Kidney tubule cell (primary cell): ENCODE results near the gene VWA5A.
A peak's percentile ranks its signal among the peaks of the same experiment; 100 is the strongest.
"Not testable (repeated sequence)": the region's sequence is repeated elsewhere in the genome, so short reads cannot be mapped to it uniquely, and the experiment has no call there.

Source experiments
- DNase-seq: peaks from one replicate; pipeline ENCODE4 v3.0.0-alpha.2; 2018; ENCODE audit warnings: low spot score

VWA5A gene

DNA sequence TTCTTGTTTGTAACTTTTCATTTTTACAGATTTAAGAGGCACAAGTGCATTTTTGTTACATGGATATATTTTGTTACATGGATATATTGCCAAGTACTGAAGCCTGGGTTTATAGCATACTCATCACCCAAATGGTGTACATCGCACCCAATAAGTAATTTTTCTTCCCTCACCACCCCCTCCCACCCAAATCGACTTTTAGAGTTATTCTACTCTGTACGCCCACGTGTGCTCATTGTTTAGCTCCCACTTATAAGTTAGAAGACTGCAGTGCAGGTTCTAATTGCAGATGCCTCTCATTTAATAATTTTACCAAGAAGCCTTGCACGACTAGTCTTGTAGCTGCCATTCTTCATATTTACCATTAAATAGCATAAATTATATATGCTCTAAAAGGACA, 20.5 kb upstream of the VWA5A start:
- DNase-seq: no peak

DNA sequence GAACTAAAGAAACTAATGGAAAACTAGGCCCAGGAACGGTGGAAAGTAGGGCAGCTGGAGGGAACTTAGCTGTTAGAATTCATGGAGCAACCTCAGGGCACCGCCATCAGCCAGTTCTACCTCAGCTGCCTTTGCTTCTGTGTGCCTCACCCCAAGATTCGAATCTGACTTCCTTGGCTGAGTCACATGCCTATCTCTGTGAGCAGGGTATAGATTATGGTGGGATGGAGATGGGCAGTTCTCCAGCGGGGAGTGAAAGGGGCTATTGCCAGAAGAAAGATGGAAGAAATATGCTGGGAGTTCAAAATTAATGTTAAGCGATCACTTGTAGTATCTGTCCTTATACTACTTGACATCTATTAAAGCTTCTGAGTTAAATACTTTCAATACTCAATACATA, 18.9 kb upstream of the VWA5A start:
- DNase-seq: no peak

DNA sequence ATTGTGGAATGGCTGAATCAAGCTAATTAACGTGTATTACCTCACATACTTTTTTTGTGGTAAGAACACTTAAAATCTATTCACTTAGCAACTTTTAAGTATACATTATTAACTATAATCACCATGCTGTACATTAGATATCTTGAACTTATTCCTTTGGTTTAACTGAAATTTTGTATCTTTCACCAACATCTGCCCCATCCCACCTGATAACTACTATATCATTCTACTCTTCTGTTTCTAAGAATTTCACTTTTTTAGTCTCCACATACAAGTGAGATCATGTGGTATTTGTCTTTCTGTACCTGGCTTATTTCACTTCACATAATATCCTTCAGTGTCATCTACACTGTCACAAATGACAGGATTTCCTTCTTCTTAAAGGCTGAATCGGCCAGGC, 17.1 kb upstream of the VWA5A start:
- DNase-seq: no peak

DNA sequence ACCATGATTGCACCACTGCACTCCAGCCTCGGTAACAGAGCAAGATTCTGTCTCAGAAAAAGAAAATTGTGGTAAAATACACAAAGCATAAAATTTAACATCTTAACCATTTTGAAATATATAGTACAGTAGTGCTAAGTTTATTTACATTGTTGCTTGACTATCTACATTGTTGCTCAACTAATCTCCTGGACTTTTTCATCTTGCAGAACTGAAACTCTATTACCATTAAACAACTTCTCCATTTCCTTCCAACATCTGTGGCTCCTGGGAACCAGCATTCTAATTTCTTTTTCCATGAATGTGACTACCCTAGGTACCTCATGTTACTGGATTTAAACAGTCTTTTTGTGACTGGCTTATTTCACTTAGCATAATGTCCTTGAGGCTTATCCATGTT, 13.5 kb upstream of the VWA5A start:
- no peak for DNase-seq

- DNase-seq: peak; percentile 34
Observed at GRCh38 chr11:124108156-124108555, 7.1 kb upstream of the VWA5A start.

- DNase-seq: no peak
Observed at GRCh38 chr11:124109377-124109776, 5.9 kb upstream of the VWA5A start.

- DNase-seq: no peak
Observed at GRCh38 chr11:124110201-124110600, 5.0 kb upstream of the VWA5A start.

DNA sequence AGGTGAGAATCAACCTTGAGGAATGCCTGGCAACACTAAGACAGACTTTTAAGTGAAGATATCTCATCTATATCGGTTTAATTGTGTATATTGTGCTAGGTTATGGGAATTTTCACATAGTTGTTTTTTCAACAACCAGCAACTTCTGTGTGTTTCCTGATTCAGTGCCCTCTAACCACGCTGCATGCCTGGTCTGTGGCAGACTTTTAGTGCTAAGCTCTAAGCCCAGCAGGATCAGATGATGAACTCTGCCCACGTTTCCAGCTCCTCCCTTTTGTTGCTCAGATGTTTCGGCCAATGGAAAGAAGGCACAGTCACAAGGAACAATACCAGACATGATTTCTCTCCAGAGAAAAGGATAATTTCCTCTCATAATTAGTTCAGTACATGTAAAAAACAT, 1.4 kb upstream of the VWA5A start:
- peak; percentile 6 for DNase-seq

DNA sequence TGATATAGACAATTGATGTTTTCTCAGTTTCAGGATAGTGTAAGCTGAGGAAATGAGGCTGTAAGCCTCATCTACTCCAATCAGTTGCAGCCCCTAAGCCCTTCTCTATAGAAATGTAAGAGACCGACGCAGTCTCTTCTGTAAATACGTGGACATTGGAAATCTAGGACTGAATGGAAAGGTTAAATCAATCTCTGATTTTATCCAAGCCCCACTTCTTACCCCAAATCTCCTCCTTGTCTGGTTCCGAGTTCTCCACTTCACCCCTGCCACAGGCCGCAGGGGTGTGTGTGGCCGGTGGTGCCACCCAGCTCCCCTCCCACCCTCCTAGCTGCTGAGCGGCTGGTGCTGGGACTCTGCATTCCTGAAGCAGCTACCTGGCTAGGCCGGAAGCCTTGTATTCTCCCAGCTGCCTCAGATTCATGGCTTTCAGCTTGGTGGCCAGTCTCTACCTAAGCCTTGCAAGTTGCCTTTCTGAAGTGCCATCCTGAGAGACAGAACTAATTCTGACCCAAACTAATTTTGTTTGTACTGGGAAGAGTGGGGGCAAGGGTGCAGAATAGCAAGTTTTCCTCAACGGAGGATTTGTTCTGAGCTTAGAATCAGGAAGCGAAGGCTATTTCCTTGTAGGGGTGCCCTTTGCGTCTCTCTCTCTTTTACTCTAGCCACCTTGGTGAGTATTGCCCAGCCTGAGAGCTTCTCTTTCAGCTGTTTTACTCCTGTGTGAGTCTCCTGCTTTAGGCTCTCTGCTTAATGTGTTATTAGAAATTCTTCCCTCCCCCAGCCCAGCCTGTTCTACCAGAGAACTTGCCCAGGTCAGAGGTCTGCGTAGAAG, 749 bp downstream of the VWA5A start:
- DNase-seq: peak; percentile 52

GRCh38 chr11:124119103-124119502, 3.9 kb downstream of the VWA5A start:
- DNase-seq: no peak

GRCh38 chr11:124120891-124121290, 5.6 kb downstream of the VWA5A start:
- no peak for DNase-seq

- DNase-seq: no peak
Observed at GRCh38 chr11:124122123-124122522, 6.9 kb downstream of the VWA5A start.

GRCh38 chr11:124123622-124124021, 8.4 kb downstream of the VWA5A start:
- no peak for DNase-seq

- not testable (repeated sequence) for DNase-seq
Observed at GRCh38 chr11:124127134-124127533, 11.9 kb downstream of the VWA5A start.

- DNase-seq: no peak
Observed at GRCh38 chr11:124143034-124143433, 27.8 kb downstream of the VWA5A start.

DNA sequence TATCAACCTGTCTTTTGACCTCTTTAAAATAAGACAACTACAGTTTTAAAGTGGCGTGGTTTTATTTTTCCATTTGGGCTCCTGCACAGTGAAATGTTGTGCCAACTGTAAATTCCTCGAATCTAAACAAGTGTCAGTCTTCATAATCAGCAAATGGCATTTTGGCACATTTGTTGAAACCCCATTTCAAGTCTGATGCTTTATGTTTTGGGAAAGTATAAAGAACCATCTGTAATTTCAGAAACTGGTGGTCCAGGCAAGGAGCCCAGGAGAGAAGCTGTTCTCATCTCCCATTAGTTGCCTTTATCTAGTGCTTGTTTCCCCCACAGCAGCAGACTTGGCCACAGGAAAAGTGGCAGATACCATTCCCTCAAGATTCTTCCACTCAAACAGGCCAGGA, 32.7 kb downstream of the VWA5A start:
- DNase-seq: no peak

DNA sequence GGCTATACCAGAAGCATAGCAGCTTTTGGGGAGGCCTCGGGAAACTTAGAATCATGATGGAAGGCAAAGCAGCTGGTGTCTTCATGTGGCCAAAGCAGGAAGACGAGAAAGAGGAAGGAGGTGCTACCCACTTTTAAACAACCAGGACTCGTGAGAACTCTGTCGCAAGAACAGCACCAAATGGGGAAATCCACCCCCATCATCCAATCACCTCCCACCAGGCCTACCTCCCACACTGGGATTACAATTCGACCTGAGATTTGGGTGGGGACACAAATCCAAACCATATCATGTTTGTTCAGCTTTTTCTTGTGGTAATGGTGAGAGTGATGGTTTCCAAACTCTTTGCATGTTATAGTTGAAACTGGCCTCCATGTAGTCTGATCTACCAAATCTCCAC, 35.4 kb downstream of the VWA5A start:
- DNase-seq: no peak

GRCh38 chr11:124152770-124153407, 37.6 kb downstream of the VWA5A start:
- no peak for DNase-seq

GRCh38 chr11:124153821-124154220, 38.6 kb downstream of the VWA5A start:
- no peak for DNase-seq

DNA sequence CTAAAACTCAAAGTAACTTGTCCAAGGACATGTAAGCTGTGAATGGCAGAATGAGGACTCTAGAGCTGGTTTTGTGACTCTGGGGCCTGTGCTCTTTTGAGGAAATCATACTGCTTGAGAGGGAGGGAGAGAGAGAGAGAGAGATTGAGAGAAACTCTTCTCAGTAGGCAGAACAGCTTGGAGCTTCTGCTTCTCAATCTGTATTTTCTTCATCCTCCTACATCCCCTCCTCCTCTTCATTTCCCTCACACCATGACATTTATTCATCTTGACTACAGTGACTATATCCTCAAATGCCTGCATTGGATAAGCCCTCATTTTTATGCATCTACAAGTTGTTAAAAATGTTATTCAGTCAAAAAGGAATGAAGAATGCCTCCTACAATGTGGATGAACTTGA, 44.2 kb downstream of the VWA5A start:
- DNase-seq: no peak

DNA sequence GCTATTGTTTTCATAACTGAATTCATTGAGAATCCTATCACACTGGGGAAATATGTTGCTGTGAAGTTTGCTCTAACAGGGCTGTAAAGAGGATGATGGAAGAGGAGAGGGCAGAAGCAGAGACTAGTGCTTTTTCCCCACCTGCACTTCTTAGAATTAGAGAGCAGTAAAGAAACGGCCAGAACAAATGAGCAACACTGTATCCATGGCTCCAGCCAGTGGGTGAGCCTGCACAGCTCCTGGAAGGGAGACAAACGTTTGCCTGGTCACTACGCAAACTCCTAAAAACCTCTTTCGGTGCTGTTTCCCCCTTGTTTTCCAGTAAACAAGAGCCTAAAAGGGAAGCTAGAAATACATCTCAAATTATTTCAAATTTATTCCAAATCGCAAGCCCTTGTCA, 45.7 kb downstream of the VWA5A start:
- no peak for DNase-seq

GRCh38 chr11:124167826-124168231, 52.6 kb downstream of the VWA5A start:
- DNase-seq: no peak

- no peak for DNase-seq
Observed at GRCh38 chr11:124168796-124169195, 53.5 kb downstream of the VWA5A start.

DNA sequence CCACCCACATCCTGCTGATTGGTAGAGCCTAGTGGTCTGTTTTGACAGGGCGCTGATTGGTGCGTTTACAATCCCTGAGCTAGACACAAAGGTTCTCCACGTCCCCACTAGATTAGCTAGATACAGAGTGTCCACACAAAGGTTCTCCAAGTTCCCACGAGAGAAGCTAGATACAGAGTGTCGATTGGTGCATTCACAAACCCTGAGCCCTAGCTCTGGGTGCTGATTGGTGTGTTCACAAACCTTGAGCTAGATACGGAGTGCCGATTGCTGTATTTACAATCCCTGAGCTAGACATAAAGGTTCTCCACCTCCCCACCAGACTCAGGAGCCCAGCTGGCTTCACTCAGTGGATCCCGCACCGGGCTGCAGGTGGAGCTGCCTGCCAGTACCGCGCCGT, 55.1 kb downstream of the VWA5A start:
- not testable (repeated sequence) for DNase-seq
